HepG2 (cell line): ENCODE measurements around the gene MGAT4C. TPM values are rescaled to one million over a fixed set of nuclear protein-coding genes. Genes with fewer than 3 reads are reported as not detected.
A peak's percentile ranks its signal among the peaks of the same experiment; 100 is the strongest.

ENCODE experiments used
- ATAC-seq: fragments of 200-7000 bp; cut with Tn5 transposase; 3 replicates; pipeline ENCODE4 v1.9.1; 2020; ENCODE audit warnings: mild to moderate bottlenecking, moderate library complexity
- BruUV-seq: library from RNA; stranded (reverse); fragments of 400-500 nt; replicated peaks from 2 replicates; lab custom pipeline; 2021; lab: Mats Ljungman, UMichigan
- CTCF ChIA-PET: fragments of 300-600 bp; formaldehyde crosslinking; extraction: SDS; loops from one replicate; lab custom pipeline; 2021; ENCODE audit warnings: low total read pairs, inconsistent platforms, low intra/inter-chr PET ratio; lab: Yijun Ruan, JAX
- POLR2A ChIA-PET: fragments of 350-600 bp; sonication (Branson Sonifier 250); formaldehyde crosslinking; loops from one replicate; lab custom pipeline; 2020; ENCODE audit warnings: antibody characterized with exemption, inconsistent platforms; lab: Yijun Ruan, JAX
- DNase-seq: peaks from one replicate; pipeline ENCODE4 v3.0.0-alpha.2; 2015; ENCODE audit warnings: low spot score
- FAIRE-seq: peaks from 3 replicates; lab custom pipeline; 2011; peaks lifted over from hg19 to GRCh38; lab: Jason Lieb, UNC
- H2AFZ ChIP-seq: one replicate; pipeline ENCODE4 v1.6.1; 2011; ENCODE audit warnings: low read length, inconsistent platforms
- H3K27ac ChIP-seq: fragments of 300-600 bp; 3 replicates; pipeline ENCODE4 v1.8.0; 2011; ENCODE audit warnings: mixed run types, mild to moderate bottlenecking, mixed read lengths, low read length, inconsistent platforms; ENCODE audit not compliant: insufficient read depth; ENCODE audit errors: extremely low read length
- H3K27me3 ChIP-seq, 2 experiments: fragments of 200-600 bp in 1 of 2; 2 replicates in 1 of 2; 3 replicates in 1 of 2; pipeline versions ENCODE4 v1.6.0 to v1.8.0; 2011; ENCODE audit warnings: low read length in 2 of 2, mild to moderate bottlenecking in 2 of 2, moderate library complexity in 2 of 2, inconsistent platforms in 1 of 2; ENCODE audit not compliant: insufficient read depth in 2 of 2, control insufficient read depth in 1 of 2
- H3K36me3 ChIP-seq, 2 experiments: fragments of 200-600 bp in 1 of 2; replicated peaks in 1 of 2; 2 replicates in 1 of 2; 3 replicates in 1 of 2; pipeline versions ENCODE4 v1.5.1 to v1.8.0; 2011; ENCODE audit warnings: low read length in 2 of 2, inconsistent platforms in 1 of 2; ENCODE audit not compliant: insufficient read depth in 2 of 2, control insufficient read depth in 1 of 2
- H3K4me1 ChIP-seq: 2 replicates; pipeline ENCODE4 v1.5.1; 2012; ENCODE audit warnings: low read length, inconsistent platforms; ENCODE audit not compliant: insufficient read depth
- H3K4me2 ChIP-seq: 2 replicates; pipeline ENCODE4 v1.6.0; 2011; ENCODE audit warnings: low read depth, low read length, inconsistent platforms
- H3K4me3 ChIP-seq, 3 experiments: fragments of 200-600 bp in 1 of 3; sonication (generic), shearing (Covaris generic) in 1 of 3; replicated peaks in 1 of 3; 2 replicates each; pipeline ENCODE4 v1.5.1; 2011 to 2016; ENCODE audit warnings: low read length in 3 of 3, inconsistent platforms in 2 of 3, low read depth in 2 of 3, mild to moderate bottlenecking in 2 of 3, control low read depth in 1 of 3, mixed read lengths in 1 of 3; ENCODE audit not compliant: insufficient read depth in 1 of 3
- H3K79me2 ChIP-seq: one replicate; pipeline ENCODE4 v1.6.1; 2011; ENCODE audit warnings: low read length, inconsistent platforms; ENCODE audit not compliant: insufficient read depth
- H3K9ac ChIP-seq: 2 replicates; pipeline ENCODE4 v1.6.0; 2011; ENCODE audit warnings: mild to moderate bottlenecking, low read depth, low read length, inconsistent platforms; ENCODE audit not compliant: insufficient read depth
- H3K9me3 ChIP-seq: 2 replicates; pipeline ENCODE4 v1.5.1; 2012; ENCODE audit warnings: mild to moderate bottlenecking, low read length
- H4K20me1 ChIP-seq: 2 replicates; pipeline ENCODE4 v1.6.0; 2011; ENCODE audit warnings: inconsistent platforms, mild to moderate bottlenecking, low read length, moderate library complexity; ENCODE audit not compliant: insufficient read depth
- ARNT ChIP-seq: fragments of 450-650 bp; IDR thresholded peaks from 2 replicates; pipeline ENCODE4 v1.6.1; 2017
- DBP ChIP-seq: sonication (generic); formaldehyde crosslinking; IDR thresholded peaks from 2 replicates; pipeline ENCODE4 v1.4.0; 2020; ENCODE audit warnings: missing genetic modification reagents; ENCODE audit errors: not compliant biosample characterization
- MAFF ChIP-seq: IDR thresholded peaks from 2 replicates; pipeline ENCODE4 v1.6.1; 2011; ENCODE audit warnings: low read depth, low read length, improper control_type of control experiment
- MAFK ChIP-seq, 2 experiments: IDR thresholded peaks in 1 of 2; conservative IDR thresholded peaks in 1 of 2; 2 replicates each; pipeline ENCODE4 v1.6.1; 2011; ENCODE audit warnings: improper control_type of control experiment in 2 of 2, low read length in 2 of 2
- MEIS2 ChIP-seq: sonication (generic); formaldehyde crosslinking; IDR thresholded peaks from 2 replicates; pipeline ENCODE4 v1.9.0; 2021; ENCODE audit warnings: mild to moderate bottlenecking, missing genetic modification reagents
- WGBS: methylation state at CpG from one replicate; pipeline ENCODE4 v1.1.6; 2017; ENCODE audit warnings: low lambda C conversion rate; 5-methylcytosine and 5-hydroxymethylcytosine counted together
- in situ Hi-C: cut with HindIII; loops from 2 replicates; pipeline ENCODE4 v1.10.0; 2017; ENCODE audit warnings: low pct_unique_long_range_greater_than_20kb; ENCODE audit not compliant: extremely low pct_ligation_motif_present
- intact Hi-C: fragments of 100-400 bp; cut with micrococcal nuclease; formaldehyde crosslinking; loops from one replicate; pipeline ENCODE4 v1.10.0; 2022; ENCODE audit not compliant: unreplicated experiment
- polyA plus RNA-seq, 8 experiments: library from polyadenylated mRNA; depleted of rRNA in 3 of 8; stranded (reverse) in 7 of 8; unstranded in 1 of 8; fragments of >200 nt; fragmentation: Illumina TruSeq in 4 of 8; extraction: Trizol in 4 of 8; gene quantifications; 2 replicates each; pipeline versions ENCODE4 v1.2.1 to v1.2.3, GENCODE V29; 2011 to 2016; ENCODE audit warnings: low read depth in 4 of 8, missing spikeins in 1 of 8, mixed read lengths in 1 of 8; ENCODE audit not compliant: insufficient read depth in 1 of 8
- total RNA-seq, 5 experiments: library from RNA; depleted of rRNA; stranded (reverse); fragments of >200 nt; fragmentation: Illumina TruSeq; extraction: Trizol; gene quantifications; 2 replicates each; pipeline ENCODE4 v1.2.3, GENCODE V29; 2016; ENCODE audit warnings: low read depth in 1 of 5
- TF ChIP-seq, protein P1 (sequence below): sonication (generic); formaldehyde crosslinking; IDR thresholded peaks from 2 replicates; pipeline ENCODE4 v1.8.1; 2023; ENCODE audit warnings: missing genetic modification reagents, mild to moderate bottlenecking, borderline replicate concordance

The MGAT4C gene
- total and polyA plus RNA-seq, 2 of the 13 experiments (the other 11 are each of a cell fraction or from before 2014, with no cell fraction given) = not detected

DNA sequence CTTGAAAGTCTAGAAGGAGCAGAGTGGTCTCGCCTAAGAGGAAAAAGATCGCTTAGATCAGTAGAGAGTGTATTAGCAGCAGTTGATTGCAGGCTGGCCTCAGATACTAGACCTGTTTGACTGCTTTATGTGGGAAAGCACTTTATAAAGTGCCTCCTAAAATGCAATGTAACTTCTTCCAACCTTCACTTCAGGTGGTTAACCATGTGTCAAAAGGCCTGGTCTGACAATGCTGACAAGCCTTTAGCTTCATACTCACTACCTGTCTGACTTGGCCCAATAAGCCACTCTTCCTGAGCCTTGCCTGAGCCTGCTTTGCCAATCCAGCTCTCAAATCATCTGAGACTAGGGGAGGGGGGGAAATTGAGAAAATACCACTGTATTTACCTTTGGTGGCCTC lies 14.6 kb downstream of the MGAT4C start (continued):
- TF ChIP-seq ARNT (no peak), MEIS2 (no peak), DBP (CRISPR knock-in tag) (no peak)

GRCh38 chr12:86234316-86234855 lies 21.8 kb downstream of the MGAT4C start:
- in situ Hi-C loops = no loop called here
- no peak for ATAC-seq
- H3K9me3 ChIP-seq = no peaks in the 10 kb centered on the region
- POLR2A ChIA-PET = no interaction called here
- TF ChIP-seq MAFK (conservative IDR thresholded peaks at IDR 0.05 in 1 of 2, IDR thresholded peaks at IDR 0.05 in 1 of 2; ENCODE audit: low read length in 2 of 2) (peak; percentile 80 to 93), MAFF (peak; percentile 91)
- TF ChIP-seq, protein P1, sequence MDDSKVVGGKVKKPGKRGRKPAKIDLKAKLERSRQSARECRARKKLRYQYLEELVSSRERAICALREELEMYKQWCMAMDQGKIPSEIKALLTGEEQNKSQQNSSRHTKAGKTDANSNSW (CRISPR knock-in tag) = no peak
- TF ChIP-seq, all 625 proteins: peak for 2
- no peak overlapping the region for H2AFZ ChIP-seq
- no peaks in the 10 kb centered on the region for H3K36me3 ChIP-seq
- H3K4me3 ChIP-seq = no peak overlapping the region
- CTCF ChIA-PET = no interaction called here
- H3K4me2 ChIP-seq = no peak overlapping the region
- BruUV-seq = no TSS peak
- no peaks in the 10 kb centered on the region for H3K79me2 ChIP-seq
- H3K27ac ChIP-seq = no peak overlapping the region
- DNase-seq (no peak), FAIRE-seq (no peak)
- H3K9ac ChIP-seq = no peak overlapping the region
- 10% methylated on average over 2 of the region's 2 CpGs for WGBS
- no peaks in the 10 kb centered on the region for H4K20me1 ChIP-seq
- H3K4me1 ChIP-seq = no peaks in the 10 kb centered on the region
- intact Hi-C loops = no loop called here
- no peaks in the 10 kb centered on the region for H3K27me3 ChIP-seq
